Keratinocyte (primary cell): ENCODE results near the gene HPCAL1. TPM values are rescaled to one million over a fixed set of nuclear protein-coding genes. Genes with fewer than 3 reads are reported as not detected.

Experiments used
- DNase-seq: peaks from one replicate; pipeline ENCODE4 v3.0.0-alpha.2; 2011; ENCODE audit warnings: low read depth, missing footprints, low spot score
- FAIRE-seq: peaks from 2 replicates; lab custom pipeline; 2011; peaks lifted over from hg19 to GRCh38; lab: Jason Lieb, UNC
- H2AFZ ChIP-seq: 2 replicates; pipeline ENCODE4 v1.6.0; 2012; ENCODE audit warnings: low read length, control low read depth, inconsistent platforms; ENCODE audit not compliant: control insufficient read depth
- H3K27ac ChIP-seq: 2 replicates; pipeline ENCODE4 v1.5.1; 2011; ENCODE audit warnings: low read length; ENCODE audit not compliant: control insufficient read depth, insufficient read depth
- H3K27me3 ChIP-seq: 3 replicates; pipeline ENCODE4 v1.6.0; 2011; ENCODE audit warnings: low read length; ENCODE audit not compliant: control insufficient read depth, insufficient read depth; ENCODE audit errors: extremely low read depth
- H3K36me3 ChIP-seq, 2 experiments: 2 replicates in 1 of 2; 3 replicates in 1 of 2; pipeline ENCODE4 v1.5.1; 2011; ENCODE audit warnings: low read length in 2 of 2, mild to moderate bottlenecking in 1 of 2; ENCODE audit not compliant: control insufficient read depth in 2 of 2, insufficient read depth in 2 of 2; ENCODE audit errors: extremely low read depth in 1 of 2
- H3K4me1 ChIP-seq: 3 replicates; pipeline ENCODE4 v1.5.1; 2011; ENCODE audit warnings: low read length; ENCODE audit not compliant: control insufficient read depth, insufficient read depth; ENCODE audit errors: extremely low read depth
- H3K4me2 ChIP-seq: 3 replicates; pipeline ENCODE4 v1.6.0; 2011; ENCODE audit warnings: low read depth, low read length; ENCODE audit not compliant: control insufficient read depth, insufficient read depth; ENCODE audit errors: extremely low read depth
- H3K4me3 ChIP-seq, 3 experiments: fragments of 200-600 bp in 1 of 3; sonication (generic) in 1 of 3; 2 replicates in 2 of 3; 3 replicates in 1 of 3; pipeline ENCODE4 v1.5.1; 2011 to 2016; ENCODE audit warnings: low read length in 3 of 3, mild to moderate bottlenecking in 3 of 3, control low read depth in 2 of 3, inconsistent platforms in 1 of 3, low read depth in 1 of 3, mixed read lengths in 1 of 3, mixed run types in 1 of 3, moderate library complexity in 1 of 3; ENCODE audit not compliant: control insufficient read depth in 2 of 3, insufficient read depth in 2 of 3; ENCODE audit errors: extremely low read depth in 1 of 3
- H3K79me2 ChIP-seq: 2 replicates; pipeline ENCODE4 v1.6.0; 2012; ENCODE audit warnings: low read length; ENCODE audit not compliant: control insufficient read depth, insufficient read depth
- H3K9ac ChIP-seq: 3 replicates; pipeline ENCODE4 v1.6.0; 2011; ENCODE audit warnings: low read length; ENCODE audit not compliant: control insufficient read depth, insufficient read depth; ENCODE audit errors: extremely low read depth
- H3K9me1 ChIP-seq: 3 replicates; pipeline ENCODE4 v1.6.0; 2011; ENCODE audit warnings: low read length; ENCODE audit not compliant: control insufficient read depth, insufficient read depth; ENCODE audit errors: extremely low read depth
- H3K9me3 ChIP-seq: 2 replicates; pipeline ENCODE4 v1.5.1; 2012; ENCODE audit warnings: low read depth, low read length; ENCODE audit not compliant: control insufficient read depth
- H4K20me1 ChIP-seq: 3 replicates; pipeline ENCODE4 v1.6.0; 2011; ENCODE audit warnings: low read length; ENCODE audit not compliant: control insufficient read depth, insufficient read depth; ENCODE audit errors: extremely low read depth
- CTCF ChIP-seq, 3 experiments: IDR thresholded peaks in 1 of 3; conservative IDR thresholded peaks in 1 of 3; optimal IDR thresholded peaks in 1 of 3; 2 replicates in 2 of 3; 3 replicates in 1 of 3; pipeline versions ENCODE3 to v1.5.1; 2011; ENCODE audit warnings: low read length in 3 of 3, mild to moderate bottlenecking in 3 of 3, moderate library complexity in 2 of 3, control low read depth in 1 of 3, inconsistent platforms in 1 of 3; ENCODE audit not compliant: insufficient read depth in 2 of 3; ENCODE audit errors: extremely low read depth in 1 of 3
- EZH2 ChIP-seq: IDR thresholded peaks from one replicate; pipeline ENCODE4 v1.6.1; 2012; ENCODE audit warnings: inconsistent platforms, mild to moderate bottlenecking, low read length, moderate library complexity
- dilution Hi-C: fragments of 300-500 bp; cut with MboI; formaldehyde crosslinking; loops from one replicate; pipeline ENCODE4 v1.7.0; 2020; ENCODE audit warnings: low sequenced_read_pairs; ENCODE audit not compliant: extremely low pct_ligation_motif_present
- polyA plus RNA-seq, 5 experiments: library from polyadenylated mRNA; depleted of rRNA in 3 of 5; stranded (reverse) in 3 of 5; stranded (forward) in 1 of 5; unstranded in 1 of 5; fragments of >200 nt; gene quantifications; 1 replicate in 1 of 5; 2 replicates in 3 of 5; 3 replicates in 1 of 5; pipeline versions ENCODE4 v1.2.1 to v1.2.3, GENCODE V29; 2011 to 2012; ENCODE audit warnings: missing spikeins in 2 of 5, low read depth in 1 of 5, low replicate concordance in 1 of 5

HPCAL1 gene
- polyA plus RNA-seq, 1 donor (not counting 4 experiments of a cell fraction or from before 2014, with no cell fraction given), result 18.0 TPM

- no peaks in the 10 kb centered on the region for H4K20me1 ChIP-seq
- dilution Hi-C loops, result no loop called here
- H3K9me1 ChIP-seq, result no peaks in the 10 kb centered on the region
- FAIRE-seq (peak; percentile 75), DNase-seq (no peak)
- H3K9ac ChIP-seq, result peak overlapping the region; percentile 61
- H3K4me3 ChIP-seq, result no peak overlapping the region
- no peaks in the 10 kb centered on the region for H3K79me2 ChIP-seq
- H3K9me3 ChIP-seq, result no peaks in the 10 kb centered on the region
- peak overlapping the region; percentile 71 for H3K27ac ChIP-seq
- H3K27me3 ChIP-seq, result no peaks in the 10 kb centered on the region
- peaks cover 37% of the 10 kb centered on the region for H3K4me1 ChIP-seq
- peak overlapping the region; percentile 35 for H2AFZ ChIP-seq
- H3K4me2 ChIP-seq, result peak overlapping the region; percentile 59
- no peaks in the 10 kb centered on the region for H3K36me3 ChIP-seq
- no peak for TF ChIP-seq CTCF (optimal IDR thresholded peaks at IDR 0.05 in 1 of 3, IDR thresholded peaks at IDR 0.05 in 1 of 3, conservative IDR thresholded peaks at IDR 0.05 in 1 of 3; ENCODE audit: extremely low read depth in 1 of 3, insufficient read depth in 2 of 3, low read length in 3 of 3)
- TF ChIP-seq EZH2, result no peak
Observed at GRCh38 chr2:10457846-10458598, 155.3 kb downstream of the HPCAL1 start.

- TF ChIP-seq EZH2 (no peak), CTCF (optimal IDR thresholded peaks at IDR 0.05 in 1 of 3, IDR thresholded peaks at IDR 0.05 in 1 of 3, conservative IDR thresholded peaks at IDR 0.05 in 1 of 3; ENCODE audit: extremely low read depth in 1 of 3, insufficient read depth in 2 of 3, low read length in 3 of 3) (no peak)
- DNase-seq (no peak), FAIRE-seq (no peak)
- no peak overlapping the region for H3K27ac ChIP-seq
- no peak overlapping the region for H3K4me2 ChIP-seq
- dilution Hi-C loops, result no loop called here
- H3K36me3 ChIP-seq, result no peaks in the 10 kb centered on the region
- H4K20me1 ChIP-seq, result no peaks in the 10 kb centered on the region
- H3K9ac ChIP-seq, result no peak overlapping the region
- H3K9me3 ChIP-seq, result no peaks in the 10 kb centered on the region
- H3K27me3 ChIP-seq, result no peaks in the 10 kb centered on the region
- no peak overlapping the region for H3K4me3 ChIP-seq
- no peaks in the 10 kb centered on the region for H3K9me1 ChIP-seq
- H3K4me1 ChIP-seq, result peaks cover 20% of the 10 kb centered on the region
- H3K79me2 ChIP-seq, result no peaks in the 10 kb centered on the region
- no peak overlapping the region for H2AFZ ChIP-seq
Observed at GRCh38 chr2:10460366-10460796, 157.7 kb downstream of the HPCAL1 start.
